HCEC 1CT (cell line): ENCODE measurements around the gene SSBP4.

Experiments used
- DNase-seq: peaks from one replicate; pipeline ENCODE4 v3.0.0-alpha.2; 2017

The SSBP4 gene

DNA sequence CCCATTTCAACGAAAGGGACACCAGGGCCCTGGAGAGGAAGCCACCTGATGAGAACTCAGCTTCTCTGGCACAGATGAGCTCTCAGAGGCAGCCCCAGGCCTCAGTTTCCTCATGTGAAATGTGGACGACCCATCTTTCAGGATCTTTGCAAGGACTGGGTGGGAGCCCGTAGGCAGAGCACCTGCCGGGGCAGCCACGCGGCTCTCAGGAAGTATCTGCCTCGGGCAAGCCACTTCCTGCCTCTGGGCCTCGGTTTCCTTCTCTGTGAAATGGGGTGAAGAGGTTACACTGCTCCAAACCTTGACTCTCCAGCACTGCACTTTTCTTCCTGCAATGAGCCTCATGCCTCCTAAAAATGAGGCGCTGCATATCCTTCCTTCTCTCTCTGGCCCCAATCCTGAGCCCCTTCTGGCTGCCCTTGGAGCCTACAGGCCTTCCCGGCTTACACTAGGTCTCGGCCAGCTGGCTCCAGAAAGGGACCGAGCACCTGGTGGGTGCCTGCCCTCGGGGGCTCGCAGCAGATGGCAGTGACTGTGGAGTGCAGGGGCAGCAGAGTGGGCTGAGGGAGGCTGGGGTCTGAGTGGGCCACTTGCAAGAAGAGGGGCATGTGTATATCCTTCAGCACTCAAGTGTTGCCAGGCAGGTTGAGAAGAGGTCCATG lies 3.5 kb downstream of the SSBP4 start:
- no peak for DNase-seq

DNA sequence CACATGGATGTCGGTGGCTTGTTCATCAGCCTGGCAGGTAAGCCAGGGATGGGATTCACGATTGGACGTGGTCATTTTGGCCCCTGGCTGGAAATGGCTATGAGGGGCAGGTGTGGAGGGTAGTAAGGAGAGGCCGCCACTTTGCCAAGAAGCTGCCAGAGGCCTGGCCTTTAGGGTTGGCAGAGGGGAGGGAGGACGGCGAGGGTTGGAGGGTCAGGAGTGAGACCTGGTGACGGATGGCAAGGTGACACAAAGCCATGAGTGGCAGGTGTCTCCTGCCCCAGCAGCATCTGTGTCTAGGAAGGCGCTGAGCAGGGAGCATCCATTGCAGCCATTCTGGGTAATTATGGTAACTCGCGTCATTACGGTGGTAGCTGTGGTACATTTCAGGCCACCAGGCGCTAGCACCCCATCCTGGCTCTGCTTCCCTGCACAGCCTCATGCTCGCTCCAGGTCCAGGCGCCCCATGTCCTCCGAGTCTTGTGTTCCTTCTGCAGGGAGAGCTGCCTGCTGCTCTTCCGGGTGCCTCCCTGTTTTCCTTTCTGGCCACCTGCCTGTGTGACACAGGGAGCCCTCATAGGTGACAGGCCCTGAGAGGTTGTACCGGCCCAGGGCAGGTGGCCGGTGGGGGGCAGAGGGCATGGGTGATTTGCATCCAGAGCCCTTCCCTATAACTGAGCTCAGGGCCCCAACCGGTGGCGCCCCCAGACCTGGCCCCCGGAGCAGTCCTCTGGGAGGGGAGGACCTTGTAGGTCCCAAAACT lies 4.2 kb downstream of the SSBP4 start:
- no peak for DNase-seq

DNA sequence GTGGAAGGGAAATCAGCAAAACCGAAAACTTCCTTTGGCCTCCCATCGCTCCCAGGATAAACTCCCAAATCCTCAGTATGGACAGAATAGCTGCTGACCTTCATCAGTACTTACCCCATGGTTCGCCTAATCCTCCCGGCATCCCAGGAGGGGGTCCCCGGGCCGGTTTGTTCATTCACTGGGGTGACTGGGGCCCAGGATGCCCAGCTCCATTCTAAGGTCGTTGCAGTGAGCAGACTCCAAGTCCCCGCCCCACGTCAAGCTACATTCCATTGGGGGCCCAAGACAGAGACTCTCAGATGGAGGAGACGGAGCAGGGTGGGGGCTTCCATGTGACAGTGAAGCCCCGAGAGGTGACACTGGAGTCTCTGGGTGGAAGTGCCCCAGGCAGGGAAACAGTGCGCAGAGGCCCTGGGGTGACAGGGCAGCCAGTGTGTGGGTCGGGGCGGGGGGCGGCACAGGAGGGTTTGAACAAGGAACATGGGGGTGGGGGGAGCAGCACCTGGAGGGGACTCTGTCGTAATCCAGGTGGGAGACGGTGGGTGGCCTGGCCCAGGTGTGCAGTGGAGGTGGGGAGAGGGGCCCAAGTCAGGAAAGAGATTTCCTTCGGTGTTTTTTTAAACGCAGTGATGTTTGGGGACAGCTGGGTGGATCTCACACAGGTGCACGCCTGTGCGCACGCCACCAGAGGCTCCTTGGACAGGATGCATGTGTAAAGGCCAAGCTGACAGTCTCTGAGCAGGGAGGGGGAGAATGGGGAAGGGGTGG lies 5.1 kb downstream of the SSBP4 start:
- no peak for DNase-seq

DNA sequence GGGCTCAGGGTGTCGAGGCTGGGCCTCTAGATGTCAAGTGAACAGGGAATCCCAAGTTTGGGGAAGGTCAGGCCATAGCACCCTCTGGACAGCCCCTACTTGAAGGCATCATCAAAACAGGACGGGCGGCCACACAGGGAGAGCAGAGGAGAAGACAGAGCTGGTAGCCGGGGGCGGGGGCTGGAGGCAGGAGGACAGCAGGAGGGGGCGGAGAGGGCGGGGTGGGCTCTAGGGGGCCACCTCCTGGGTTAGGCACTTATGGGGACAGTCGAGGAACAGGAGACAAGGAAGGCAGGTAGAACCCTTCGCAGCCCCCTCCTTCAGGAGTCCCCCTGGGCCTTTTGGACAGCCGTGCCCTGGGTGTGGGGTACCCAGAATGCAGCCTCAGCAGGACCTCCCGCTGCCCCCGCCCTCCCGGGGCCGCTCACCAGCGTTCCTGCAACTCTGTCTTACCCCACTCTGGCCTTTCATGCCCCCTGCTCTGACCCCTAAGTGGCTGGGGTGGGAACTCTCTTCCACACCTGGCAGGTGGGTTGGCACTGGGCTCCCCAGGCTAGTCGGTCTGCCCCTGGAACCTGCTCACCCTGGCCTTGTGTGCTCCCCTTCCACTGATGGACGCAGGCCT lies 5.8 kb downstream of the SSBP4 start:
- no peak for DNase-seq

DNA sequence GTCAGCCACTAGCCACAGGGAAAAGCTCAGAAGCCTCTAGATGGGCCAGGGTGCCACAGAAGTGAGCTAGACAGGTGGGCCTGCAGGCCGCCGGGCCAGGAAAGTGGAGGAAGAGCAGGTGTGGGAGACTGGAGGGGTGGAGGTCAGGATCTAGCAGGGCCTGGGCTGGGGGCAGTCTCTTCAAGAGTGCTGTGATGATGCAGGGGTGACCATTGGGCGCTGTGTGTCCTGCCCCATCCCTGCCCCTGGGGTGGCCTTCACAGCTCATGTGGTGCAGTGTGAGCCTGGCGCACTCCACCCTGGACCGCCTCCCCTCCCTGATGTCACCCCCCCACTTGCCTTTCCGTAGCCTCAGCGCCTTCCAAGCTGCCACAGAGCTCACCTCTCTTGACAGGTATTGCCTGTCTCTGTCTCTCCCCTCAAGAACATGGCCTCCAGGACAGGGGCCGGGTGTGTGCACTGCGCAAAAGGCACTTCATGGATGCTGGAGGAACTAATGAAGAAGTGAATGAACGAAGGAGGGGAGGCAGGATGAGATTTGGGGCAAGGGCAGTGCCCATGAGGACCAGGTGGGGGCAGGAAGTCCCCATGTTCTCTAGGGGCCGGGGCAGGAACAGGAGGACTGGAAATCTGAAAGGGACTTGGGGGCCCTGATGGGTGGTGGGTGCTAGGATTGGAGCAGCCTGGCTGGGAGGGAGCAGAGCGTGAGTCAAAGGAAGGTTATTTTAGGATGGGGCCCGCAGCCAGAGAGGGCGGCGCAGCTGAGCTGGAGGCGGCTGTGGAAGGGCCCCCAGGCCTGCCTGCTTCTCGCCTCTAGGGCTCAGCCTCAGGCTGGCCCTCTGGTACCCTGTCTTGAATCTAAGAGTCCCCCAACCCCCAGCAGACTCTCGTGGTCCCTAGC lies 6.6 kb downstream of the SSBP4 start:
- DNase-seq = peak; percentile 68

DNA sequence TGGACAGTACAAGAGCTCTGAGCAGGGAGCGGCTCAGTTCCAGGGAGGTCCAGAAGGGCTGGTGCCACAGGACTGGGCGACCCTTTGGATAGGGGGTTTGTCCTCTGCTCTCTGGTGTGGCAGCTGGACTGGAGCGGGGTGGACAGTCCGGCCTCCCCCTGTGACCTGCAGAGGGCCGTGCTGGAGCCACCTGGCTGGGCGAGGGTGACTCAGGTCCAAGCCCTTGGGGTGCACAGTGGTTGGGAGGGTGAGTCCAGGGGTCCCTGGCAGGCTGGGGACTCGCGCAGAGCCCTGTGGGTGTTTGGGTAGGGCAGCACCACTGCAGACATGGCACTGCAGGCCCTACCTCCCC lies 7.2 kb downstream of the SSBP4 start:
- no peak for DNase-seq

DNA sequence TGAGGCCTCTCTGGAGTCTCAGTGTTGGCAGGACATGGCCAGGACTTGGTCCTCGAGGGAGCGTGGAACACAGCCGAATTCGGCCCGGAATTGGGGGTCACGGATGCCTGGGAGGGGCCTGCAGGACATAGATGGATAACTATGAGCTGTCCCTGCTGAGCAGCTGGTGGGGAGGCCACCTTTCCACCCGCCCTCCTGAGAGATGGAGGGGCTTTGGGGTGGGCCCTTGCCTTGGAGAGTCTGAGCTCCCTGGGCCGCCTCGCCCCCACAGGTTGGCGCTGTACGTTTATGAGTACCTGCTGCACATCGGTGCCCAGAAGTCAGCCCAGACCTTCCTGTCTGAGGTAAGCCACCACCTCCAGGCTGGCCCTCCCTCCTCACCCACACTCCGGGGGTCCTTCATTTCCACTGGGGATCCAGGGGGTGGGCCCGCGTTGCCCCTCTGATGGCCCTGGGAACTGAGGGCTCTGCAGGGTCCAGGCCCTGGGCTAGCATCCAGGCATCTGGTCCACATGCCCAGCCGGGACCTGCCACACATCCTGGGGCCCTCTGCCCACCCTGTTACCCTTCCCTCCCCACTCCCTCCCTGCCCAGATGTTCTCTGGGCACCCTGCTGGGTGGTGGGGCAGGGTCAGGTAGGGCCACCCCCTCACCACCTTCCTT lies 8.0 kb downstream of the SSBP4 start:
- no peak for DNase-seq

DNA sequence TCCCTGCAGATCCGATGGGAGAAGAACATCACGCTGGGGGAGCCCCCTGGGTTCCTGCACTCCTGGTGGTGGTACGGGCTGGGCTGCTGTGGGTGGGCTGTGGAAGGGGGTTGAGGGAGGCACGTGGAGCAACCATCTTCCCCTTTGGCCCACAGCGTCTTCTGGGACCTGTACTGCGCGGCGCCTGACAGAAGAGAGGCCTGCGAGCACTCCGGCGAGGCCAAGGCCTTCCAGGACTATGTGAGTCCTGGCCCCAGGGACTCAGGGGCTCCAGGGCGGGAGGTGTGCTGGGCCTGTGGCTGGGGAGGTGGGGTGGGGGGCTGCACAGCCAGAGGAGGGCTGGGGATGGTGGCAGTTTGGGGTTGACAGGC lies 8.5 kb downstream of the SSBP4 start:
- no peak for DNase-seq

DNA sequence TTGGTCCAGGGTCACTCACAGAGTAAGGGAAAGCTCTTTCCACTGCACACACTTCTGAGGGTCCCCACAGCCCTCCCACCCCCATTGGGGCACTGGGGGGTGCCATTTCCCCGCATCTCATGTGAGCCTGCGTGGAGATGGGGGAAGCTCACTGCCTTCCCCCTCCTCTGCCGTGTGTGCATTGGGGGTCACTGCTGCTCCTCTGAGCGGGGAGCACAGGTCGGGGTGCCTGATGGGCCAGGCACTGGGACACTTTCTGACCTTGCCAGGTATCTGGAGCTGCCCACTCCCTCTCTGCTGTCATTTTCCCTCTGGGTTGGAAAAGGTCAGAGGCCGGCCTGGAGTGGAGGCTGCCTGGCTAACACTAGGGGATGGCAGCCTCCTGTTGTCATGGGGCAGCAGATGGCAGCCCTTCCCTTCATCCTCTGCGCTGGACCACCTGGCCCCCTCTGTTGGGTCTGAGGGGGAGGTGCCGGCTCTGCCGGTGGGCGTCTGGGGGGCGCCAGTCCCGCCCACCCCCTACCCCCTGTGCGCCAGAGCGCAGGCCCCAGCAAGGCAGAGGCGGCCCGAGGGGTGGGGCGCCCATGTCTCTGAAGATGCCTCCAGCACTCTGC lies 9.1 kb downstream of the SSBP4 start:
- DNase-seq = no peak

DNA sequence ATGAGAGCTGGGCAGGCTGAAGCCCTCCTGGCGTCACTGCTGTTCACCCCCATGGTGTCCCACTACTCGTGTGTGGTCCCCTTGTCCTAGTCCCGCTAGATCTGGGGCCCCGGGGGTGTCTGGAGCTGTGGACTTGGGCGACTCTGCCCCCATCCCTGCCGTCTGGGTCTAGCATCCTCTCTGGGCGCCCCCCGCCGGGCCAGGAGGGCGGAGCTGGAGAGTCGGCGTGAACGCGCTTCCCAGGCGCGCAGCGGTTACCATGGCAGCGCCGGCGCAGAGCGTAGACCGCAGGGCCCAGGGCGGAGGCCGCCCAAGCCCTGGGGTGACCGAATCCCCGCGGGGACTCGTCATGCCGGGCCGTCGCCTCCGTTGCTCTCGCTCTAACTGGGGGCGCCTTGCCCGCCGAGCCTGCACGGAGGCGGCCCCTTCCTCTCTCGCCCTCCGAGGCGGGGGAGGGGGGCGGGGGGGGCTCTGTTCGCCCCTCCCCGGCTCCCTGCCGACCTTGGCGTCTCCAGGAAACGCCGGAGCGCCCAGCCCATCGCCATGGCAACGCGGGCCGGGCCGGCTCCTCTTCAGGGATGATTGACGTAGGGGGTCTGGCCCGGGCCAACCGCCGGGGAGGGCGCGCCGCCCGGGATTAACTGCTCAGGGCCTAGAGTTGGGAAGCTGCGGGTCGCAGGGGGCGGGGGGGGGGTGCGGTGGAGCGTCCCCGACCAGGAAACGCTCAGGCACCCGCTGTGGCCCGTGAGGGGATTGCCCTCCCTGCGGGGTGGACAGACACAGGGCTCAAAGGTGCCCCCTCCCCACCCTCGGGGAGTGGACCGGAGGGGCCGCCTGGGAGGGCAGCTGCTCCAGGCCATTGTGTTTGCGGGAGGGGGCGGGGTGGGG lies 9.8 kb downstream of the SSBP4 start:
- peak; percentile 71 for DNase-seq

DNA sequence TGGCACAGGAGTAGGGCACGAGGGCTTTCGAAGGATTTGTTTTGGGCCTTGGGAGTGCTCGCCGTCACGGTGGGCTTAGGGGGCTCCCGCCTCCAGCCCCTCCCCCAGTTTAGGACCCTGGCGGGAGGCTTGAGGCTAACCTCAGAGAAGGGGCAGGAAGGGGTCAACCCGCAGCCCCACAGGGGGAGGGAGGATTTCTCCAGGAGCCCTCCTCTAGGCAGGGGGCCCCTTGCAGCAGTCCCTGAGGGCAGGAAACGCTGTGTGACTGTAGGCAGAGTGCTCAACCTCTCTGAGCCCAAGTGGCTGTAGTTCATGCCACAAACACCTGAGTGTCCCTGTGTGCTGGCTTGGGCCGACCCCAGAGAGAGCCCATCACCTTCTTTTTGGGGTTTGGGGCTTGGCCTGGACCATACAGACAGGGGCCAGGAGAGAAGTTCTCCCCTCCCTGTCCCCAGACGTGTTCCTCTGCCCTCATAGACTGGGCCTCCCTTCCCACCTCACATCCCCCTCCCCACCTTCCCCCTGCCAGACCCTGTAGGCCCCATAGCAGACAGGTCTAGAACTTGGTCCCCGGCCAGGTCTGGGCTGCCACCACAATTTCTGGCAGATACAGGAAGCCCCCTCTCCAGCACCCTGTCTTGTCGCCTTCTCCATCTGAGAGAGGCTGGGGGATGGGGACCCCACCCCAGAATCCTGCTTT lies 10.7 kb downstream of the SSBP4 start:
- no peak for DNase-seq

DNA sequence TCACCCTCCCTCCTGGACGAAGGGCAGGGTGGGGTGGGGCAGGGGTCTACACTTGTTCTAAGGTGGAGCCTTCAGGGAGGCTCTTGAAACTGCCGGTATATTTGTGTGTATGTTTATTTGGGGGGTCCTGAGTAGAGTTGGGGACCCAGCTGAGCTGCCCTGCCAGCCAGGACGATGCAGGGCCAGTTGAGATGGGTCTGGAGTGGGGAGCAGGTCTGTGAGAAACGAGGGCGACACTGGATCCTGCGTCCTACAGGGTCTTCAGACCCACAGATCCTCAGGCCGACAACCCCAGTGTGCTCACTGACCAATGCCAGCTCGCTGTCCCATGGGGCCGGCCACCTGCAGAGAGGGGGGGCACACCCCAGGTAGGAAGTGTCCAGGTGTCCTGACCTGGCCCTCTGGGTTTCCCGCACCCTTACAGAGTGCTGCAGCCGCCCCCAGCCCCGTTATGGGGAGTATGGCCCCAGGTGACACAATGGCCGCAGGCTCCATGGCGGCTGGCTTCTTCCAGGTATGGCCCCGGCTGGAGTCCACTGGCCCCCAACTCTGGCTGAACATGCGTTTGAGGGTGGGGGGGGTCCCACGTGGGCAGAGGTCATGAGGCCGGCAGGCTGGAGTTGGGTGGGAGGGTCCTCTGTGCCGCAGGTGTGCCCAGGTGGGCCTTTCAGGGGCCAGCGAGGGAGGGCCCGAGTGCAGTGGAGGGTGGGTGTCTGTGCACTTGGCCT lies 11.4 kb downstream of the SSBP4 start:
- DNase-seq = no peak

DNA sequence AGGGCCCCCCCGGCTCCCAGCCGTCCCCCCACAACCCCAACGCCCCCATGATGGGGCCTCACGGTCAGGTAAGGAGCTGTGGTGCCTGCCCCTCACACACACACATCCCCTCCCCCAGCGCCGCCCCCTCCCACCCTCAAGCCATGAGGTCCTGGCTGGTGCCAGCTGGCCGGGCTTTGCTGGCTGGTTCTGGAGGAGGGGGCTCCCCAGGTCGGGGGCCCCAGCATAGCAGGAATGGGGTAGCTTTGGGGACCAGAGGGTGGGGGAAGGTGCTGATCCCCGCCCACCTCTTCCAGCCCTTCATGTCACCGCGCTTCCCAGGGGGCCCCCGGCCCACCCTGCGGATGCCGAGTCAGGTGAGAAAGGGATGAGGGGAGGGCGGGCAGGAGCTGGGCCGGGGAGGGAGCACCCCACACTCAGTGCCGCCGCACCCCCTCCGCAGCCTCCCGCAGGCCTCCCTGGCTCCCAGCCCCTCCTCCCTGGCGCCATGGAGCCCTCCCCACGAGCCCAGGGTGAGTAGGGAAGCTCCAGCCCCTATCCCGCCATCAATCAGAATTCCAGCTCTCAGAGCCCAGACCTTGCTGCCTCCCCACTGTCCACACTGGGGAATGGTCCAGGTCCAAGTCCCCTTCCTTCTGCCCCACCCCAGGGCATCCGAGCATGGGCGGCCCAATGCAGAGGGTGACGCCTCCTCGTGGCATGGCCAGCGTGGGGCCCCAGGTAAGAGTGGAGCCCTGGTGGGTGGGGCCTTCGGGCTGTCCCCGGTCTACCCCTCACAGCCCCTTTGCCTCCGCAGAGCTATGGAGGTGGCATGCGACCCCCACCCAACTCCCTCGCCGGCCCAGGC lies 12.4 kb downstream of the SSBP4 start:
- DNase-seq = no peak

DNA sequence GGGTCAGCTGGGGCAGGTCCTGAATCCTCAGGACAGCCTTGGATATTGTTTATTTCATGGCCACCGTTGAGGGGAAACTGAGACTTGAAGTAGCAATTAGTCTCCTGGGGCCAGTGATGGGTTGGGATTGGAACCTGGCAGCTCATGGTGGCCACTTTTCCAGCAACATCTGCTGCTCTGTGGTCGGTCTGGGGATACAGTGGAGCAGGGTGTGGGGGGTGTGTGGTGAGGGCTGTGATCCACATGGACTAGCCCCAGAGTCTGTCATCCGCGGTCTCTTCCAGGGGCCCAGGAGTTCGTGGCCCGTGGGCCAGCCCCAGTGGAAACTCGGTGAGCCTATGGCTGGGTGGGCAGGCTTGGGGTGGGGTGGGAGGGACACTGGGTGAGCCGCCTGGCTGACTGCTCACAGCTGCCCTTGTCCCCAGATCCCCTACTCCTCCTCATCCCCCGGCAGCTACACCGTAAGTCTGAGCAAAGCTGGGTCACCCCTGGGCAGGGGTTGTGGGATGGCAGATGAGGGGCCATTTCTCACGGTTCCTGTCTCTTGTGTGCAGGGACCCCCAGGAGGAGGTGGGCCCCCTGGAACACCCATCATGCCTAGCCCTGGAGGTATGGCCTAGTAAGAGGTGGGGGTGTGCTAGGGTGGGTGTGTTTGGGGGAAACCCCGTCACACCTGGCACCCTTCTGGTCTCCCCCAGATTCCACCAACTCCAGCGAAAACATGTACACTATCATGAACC lies 13.2 kb downstream of the SSBP4 start:
- no peak for DNase-seq

DNA sequence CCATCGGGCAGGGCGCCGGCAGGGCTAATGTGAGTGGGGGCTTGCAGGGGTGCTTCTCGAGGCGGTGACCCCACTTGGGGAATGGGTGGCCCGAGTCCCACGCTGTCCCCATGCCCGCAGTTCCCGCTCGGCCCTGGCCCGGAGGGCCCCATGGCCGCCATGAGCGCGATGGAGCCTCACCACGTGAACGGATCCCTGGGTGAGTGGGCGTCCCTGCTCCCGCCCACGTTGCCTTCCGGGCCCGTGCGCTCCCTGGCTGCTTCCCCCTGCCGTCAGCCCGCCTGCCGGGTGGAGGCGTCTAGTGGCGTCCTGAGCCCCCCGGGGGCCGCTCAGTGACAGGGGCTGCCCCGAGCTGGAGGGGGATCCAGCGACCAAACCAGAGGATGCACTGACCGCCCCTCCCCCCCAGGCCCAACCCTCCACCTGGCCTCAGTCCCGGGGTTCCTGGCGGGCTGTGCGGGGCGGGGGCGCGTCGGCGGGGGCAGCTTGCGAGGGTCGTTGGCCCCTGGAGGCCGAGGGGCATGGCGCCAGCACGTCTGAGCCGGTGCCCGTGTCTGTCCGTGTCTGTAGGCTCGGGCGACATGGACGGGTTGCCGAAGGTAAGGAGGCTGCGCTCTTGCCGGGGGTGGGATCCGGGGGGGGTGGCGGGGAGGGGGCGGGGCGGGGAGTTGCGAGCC lies 14.0 kb downstream of the SSBP4 start:
- no peak for DNase-seq

DNA sequence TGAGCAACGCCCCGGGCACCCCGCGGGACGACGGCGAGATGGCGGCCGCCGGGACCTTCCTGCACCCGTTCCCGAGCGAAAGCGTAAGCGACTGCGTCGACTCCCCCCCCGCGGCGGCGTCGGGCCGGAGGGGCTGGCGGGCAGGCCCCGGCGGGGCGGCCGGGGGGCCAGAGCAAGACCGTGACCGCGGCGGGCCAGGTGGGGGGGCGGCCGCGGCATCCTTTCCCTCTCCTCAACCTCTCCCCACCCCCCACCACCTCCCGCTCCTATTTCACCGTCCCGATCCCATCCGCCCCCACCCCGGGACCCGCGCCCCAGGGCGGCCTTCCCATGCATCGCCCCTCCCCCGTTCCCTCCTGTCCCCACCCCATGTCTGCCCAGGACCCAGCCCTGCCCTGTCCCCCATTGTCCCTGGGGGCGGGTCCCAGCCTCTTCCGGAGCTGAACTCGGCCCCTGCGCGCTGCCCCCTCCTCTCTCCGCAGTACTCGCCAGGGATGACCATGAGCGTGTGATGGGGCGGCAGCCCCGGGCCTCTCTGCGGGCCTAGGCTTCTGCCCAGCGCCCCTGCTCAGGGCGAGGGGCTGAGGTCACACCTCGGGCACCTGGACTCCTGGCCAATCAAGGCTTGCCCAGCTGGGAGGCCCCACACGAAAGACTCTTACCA lies 14.7 kb downstream of the SSBP4 start:
- no peak for DNase-seq
